Upper lobe of right lung (tissue), 1 donor: ENCODE results near the gene PTPRZ1. TPM values are rescaled to one million over a fixed set of nuclear protein-coding genes. Genes with fewer than 3 reads are reported as not detected.

Source experiments
- ATAC-seq: fragments of 200-7000 bp; cut with Tn5 transposase; one replicate; pipeline ENCODE4 v1.9.1; 2020; ENCODE audit warnings: mild to moderate bottlenecking, moderate library complexity
- DNase-seq: peaks from one replicate; pipeline ENCODE4 v3.0.0-alpha.2; 2020
- H3K27ac ChIP-seq: fragments of 200-600 bp; one replicate; pipeline ENCODE4 v1.8.0; 2022
- H3K27me3 ChIP-seq: fragments of 200-600 bp; one replicate; pipeline ENCODE4 v1.8.0; 2022; ENCODE audit warnings: mild to moderate bottlenecking
- H3K36me3 ChIP-seq: fragments of 200-600 bp; one replicate; pipeline ENCODE4 v1.8.0; 2022
- H3K4me1 ChIP-seq: fragments of 200-600 bp; one replicate; pipeline ENCODE4 v1.8.0; 2022
- H3K4me3 ChIP-seq: fragments of 200-600 bp; one replicate; pipeline ENCODE4 v1.8.0; 2022; ENCODE audit warnings: mild to moderate bottlenecking
- H3K9me3 ChIP-seq: fragments of 200-600 bp; one replicate; pipeline ENCODE4 v1.8.0; 2022
- CTCF ChIP-seq: fragments of 200-600 bp; IDR thresholded peaks from one replicate; pipeline ENCODE4 v1.8.0; 2022; ENCODE audit warnings: antibody characterized with exemption
- intact Hi-C: fragments of 100-400 bp; cut with DNase I; formaldehyde crosslinking; loops from one replicate; pipeline ENCODE4 v1.11.0; 2022
- total RNA-seq: library from RNA; stranded (reverse); fragmentation: NEBNext Ultra II Directional; extraction: Animal tissue kit (Norgen Biotek cat#: 25700); gene quantifications from one replicate; pipeline ENCODE4 v1.2.1, GENCODE V29; 2021
- donor health status: DM: no; HTN: yes; CAD: no; lungs with severe emphysema.

PTPRZ1 gene
- total RNA-seq, 1 donor from 2014 or later, result 3.6 TPM

GRCh38 chr7:122054393-122054792, 181.4 kb downstream of the PTPRZ1 start:
- H3K27ac ChIP-seq, result no peak overlapping the region
- H3K4me1 ChIP-seq, result no peaks in the 10 kb centered on the region
- H3K9me3 ChIP-seq, result no peaks in the 10 kb centered on the region
- no peak for TF ChIP-seq CTCF
- no peak for ATAC-seq
- no peaks in the 10 kb centered on the region for H3K36me3 ChIP-seq
- intact Hi-C loops, result no loop called here
- H3K27me3 ChIP-seq, result no peaks in the 10 kb centered on the region
- DNase-seq, result no peak
- no peak overlapping the region for H3K4me3 ChIP-seq

- Histone ChIP-seq H3K27me3 (no peaks in the 10 kb centered on the region), H3K9me3 (no peaks in the 10 kb centered on the region), H3K4me3 (no peak overlapping the region), H3K4me1 (no peaks in the 10 kb centered on the region), H3K36me3 (no peaks in the 10 kb centered on the region), H3K27ac (no peak overlapping the region)
- no peak for TF ChIP-seq CTCF
- no peak for DNase-seq
- intact Hi-C loops, result no loop called here
- ATAC-seq, result no peak
These were observed 182.1 kb downstream of the PTPRZ1 start for GRCh38 chr7:122055073-122055472.

- Histone ChIP-seq H3K27me3 (no peaks in the 10 kb centered on the region), H3K4me3 (no peak overlapping the region), H3K27ac (no peak overlapping the region), H3K9me3 (no peaks in the 10 kb centered on the region), H3K36me3 (no peaks in the 10 kb centered on the region), H3K4me1 (no peaks in the 10 kb centered on the region)
- intact Hi-C loops, result no loop called here
- TF ChIP-seq CTCF, result no peak
- DNase-seq (no peak), ATAC-seq (no peak)
These were observed 184.0 kb downstream of the PTPRZ1 start for GRCh38 chr7:122056977-122057376.

GRCh38 chr7:122059542-122059941, 186.6 kb downstream of the PTPRZ1 start:
- no peak for TF ChIP-seq CTCF
- Histone ChIP-seq H3K36me3 (no peaks in the 10 kb centered on the region), H3K27ac (no peak overlapping the region), H3K27me3 (no peaks in the 10 kb centered on the region), H3K4me3 (no peak overlapping the region), H3K9me3 (no peaks in the 10 kb centered on the region), H3K4me1 (no peaks in the 10 kb centered on the region)
- intact Hi-C loops, result no loop called here
- DNase-seq (no peak), ATAC-seq (no peak)

- no peak for ATAC-seq
- Histone ChIP-seq H3K9me3 (no peaks in the 10 kb centered on the region), H3K4me3 (no peak overlapping the region), H3K36me3 (no peaks in the 10 kb centered on the region), H3K27me3 (no peaks in the 10 kb centered on the region), H3K27ac (no peak overlapping the region), H3K4me1 (no peaks in the 10 kb centered on the region)
- intact Hi-C loops, result no loop called here
- no peak for DNase-seq
- TF ChIP-seq CTCF, result no peak
These were observed 190.2 kb downstream of the PTPRZ1 start for GRCh38 chr7:122063146-122063545.

- no peak for DNase-seq
- Histone ChIP-seq H3K9me3 (no peaks in the 10 kb centered on the region), H3K27me3 (no peaks in the 10 kb centered on the region), H3K27ac (no peak overlapping the region), H3K4me3 (no peak overlapping the region), H3K36me3 (no peaks in the 10 kb centered on the region), H3K4me1 (no peaks in the 10 kb centered on the region)
- no peak for ATAC-seq
- intact Hi-C loops, result no loop called here
- TF ChIP-seq CTCF, result no peak
These were observed 192.0 kb downstream of the PTPRZ1 start for GRCh38 chr7:122064971-122065370.
